Activated CD4-positive, alpha-beta T cell treated with anti-CD3 and anti-CD28 coated beads for 1 hour (primary cell): Measurements from ENCODE around the gene RBP5.

Experiments
- DNase-seq: peaks from one replicate; pipeline ENCODE4 v3.0.0-alpha.2; 2020

Gene RBP5

GRCh38 chr12:7144414-7145120, 15.9 kb upstream of the RBP5 start:
- DNase-seq, result no peak

GRCh38 chr12:7143564-7143963, 14.9 kb upstream of the RBP5 start:
- no peak for DNase-seq

- no peak for DNase-seq
Measured at GRCh38 chr12:7142809-7143465, 14.2 kb upstream of the RBP5 start.

- DNase-seq, result peak; percentile 37
Measured at GRCh38 chr12:7142056-7142644, 13.5 kb upstream of the RBP5 start.

GRCh38 chr12:7141351-7142005, 12.8 kb upstream of the RBP5 start:
- DNase-seq, result no peak

GRCh38 chr12:7139200-7139599, 10.5 kb upstream of the RBP5 start:
- DNase-seq, result no peak

- DNase-seq, result no peak
Measured at GRCh38 chr12:7137908-7138307, 9.2 kb upstream of the RBP5 start.

- no peak for DNase-seq
Measured at GRCh38 chr12:7136676-7137075, 8.0 kb upstream of the RBP5 start.

- no peak for DNase-seq
Measured at GRCh38 chr12:7136071-7136470, 7.4 kb upstream of the RBP5 start.

- no peak for DNase-seq
Measured at GRCh38 chr12:7134396-7135166, 5.9 kb upstream of the RBP5 start.

GRCh38 chr12:7131502-7131866, 2.8 kb upstream of the RBP5 start:
- no peak for DNase-seq

GRCh38 chr12:7130701-7131501, 2.2 kb upstream of the RBP5 start:
- DNase-seq, result no peak

GRCh38 chr12:7129872-7130691, 1.4 kb upstream of the RBP5 start, which contains the start of gene CLSTN3:
Gene CLSTN3 (plus strand): TSS chr12:7130371. CDS start chr12:7130649, 278 bp downstream.
- peak; percentile 80 for DNase-seq

GRCh38 chr12:7129287-7129871, 690 bp upstream of the RBP5 start:
- DNase-seq, result no peak

- no peak for DNase-seq
Measured at GRCh38 chr12:7127916-7128626, 618 bp downstream of the RBP5 start.

- no peak for DNase-seq
Measured at GRCh38 chr12:7125632-7126227, 3.0 kb downstream of the RBP5 start.

GRCh38 chr12:7123806-7124522, 4.7 kb downstream of the RBP5 start:
- DNase-seq, result no peak

- no peak for DNase-seq
Measured at GRCh38 chr12:7122811-7123769, 5.6 kb downstream of the RBP5 start.
